Smooth muscle cell (in vitro differentiated cells): ENCODE data around the gene ABCC3. TPM values are rescaled to one million over a fixed set of nuclear protein-coding genes. Genes with fewer than 3 reads are reported as not detected.
"Not testable (repeated sequence)": the region's sequence is repeated elsewhere in the genome, so short reads cannot be mapped to it uniquely, and the experiment has no call there.

Experiments used
- DNase-seq: peaks from one replicate; lab custom pipeline; 2025; ENCODE audit not compliant: unreplicated experiment; lab: John Stamatoyannopoulos, UW
- H2AFZ ChIP-seq: fragments of 200-600 bp; sonication (generic); 2 replicates; pipeline ENCODE4 v1.6.0; 2016; ENCODE audit warnings: antibody characterized with exemption, low read depth, mild to moderate bottlenecking
- H3F3A ChIP-seq: fragments of 200-600 bp; sonication (generic); 2 replicates; pipeline ENCODE4 v1.6.0; 2017; ENCODE audit warnings: antibody characterized with exemption, low read depth
- H3K27ac ChIP-seq: fragments of 200-600 bp; sonication (generic); 2 replicates; pipeline ENCODE4 v1.5.1; 2016; ENCODE audit warnings: low read depth, mild to moderate bottlenecking
- H3K27me3 ChIP-seq: fragments of 200-600 bp; sonication (generic); 2 replicates; pipeline ENCODE4 v1.6.1; 2016; ENCODE audit warnings: low read depth, mild to moderate bottlenecking
- H3K36me3 ChIP-seq: fragments of 200-600 bp; sonication (generic); 2 replicates; pipeline ENCODE4 v1.5.1; 2016; ENCODE audit warnings: low read depth
- H3K4me1 ChIP-seq: fragments of 200-600 bp; sonication (generic); 2 replicates; pipeline ENCODE4 v1.5.1; 2016; ENCODE audit warnings: low read depth
- H3K4me2 ChIP-seq: fragments of 200-600 bp; sonication (generic); 2 replicates; pipeline ENCODE4 v1.6.0; 2016; ENCODE audit warnings: mild to moderate bottlenecking
- H3K4me3 ChIP-seq: fragments of 200-600 bp; sonication (generic); 2 replicates; pipeline ENCODE4 v1.5.1; 2016; ENCODE audit warnings: mild to moderate bottlenecking
- H3K79me2 ChIP-seq: fragments of 200-600 bp; sonication (generic); 2 replicates; pipeline ENCODE4 v1.6.0; 2016; ENCODE audit warnings: low read depth, mild to moderate bottlenecking
- H3K9ac ChIP-seq: fragments of 200-600 bp; sonication (generic); 2 replicates; pipeline ENCODE4 v1.6.0; 2016; ENCODE audit warnings: low read depth
- H3K9me3 ChIP-seq: fragments of 200-600 bp; sonication (generic); replicated peaks from 2 replicates; pipeline ENCODE4 v1.5.1; 2016; ENCODE audit warnings: low read depth
- H4K20me1 ChIP-seq: fragments of 200-600 bp; sonication (generic); 2 replicates; pipeline ENCODE4 v1.6.0; 2016; ENCODE audit warnings: low read depth
- WGBS: methylation state at CpG from one replicate; pipeline ENCODE4 v1.1.7; 2016; ENCODE audit warnings: low lambda C conversion rate; 5-methylcytosine and 5-hydroxymethylcytosine counted together
- polyA plus RNA-seq: library from polyadenylated mRNA; unstranded; fragments of >200 nt; fragmentation: Nextera tagmentation; extraction: Ambion mirVana; gene quantifications from 2 replicates; pipeline ENCODE4 v1.2.1, GENCODE V29; 2016
- total RNA-seq: library from RNA; depleted of rRNA; stranded (reverse); fragments of >200 nt; gene quantifications from 2 replicates; pipeline ENCODE4 v1.2.3, GENCODE V29; 2014
- TF ChIP-seq, protein P1 (sequence below): fragments of 200-600 bp; sonication (generic); IDR thresholded peaks from 2 replicates; pipeline ENCODE4 v1.5.1; 2017; ENCODE audit warnings: borderline replicate concordance, mild to moderate bottlenecking, antibody characterized with exemption; ENCODE audit not compliant: insufficient read depth, poor library complexity, severe bottlenecking

Gene ABCC3
- total and polyA plus RNA-seq, 2 experiments from 2014 or later, result 1.3 TPM

DNA sequence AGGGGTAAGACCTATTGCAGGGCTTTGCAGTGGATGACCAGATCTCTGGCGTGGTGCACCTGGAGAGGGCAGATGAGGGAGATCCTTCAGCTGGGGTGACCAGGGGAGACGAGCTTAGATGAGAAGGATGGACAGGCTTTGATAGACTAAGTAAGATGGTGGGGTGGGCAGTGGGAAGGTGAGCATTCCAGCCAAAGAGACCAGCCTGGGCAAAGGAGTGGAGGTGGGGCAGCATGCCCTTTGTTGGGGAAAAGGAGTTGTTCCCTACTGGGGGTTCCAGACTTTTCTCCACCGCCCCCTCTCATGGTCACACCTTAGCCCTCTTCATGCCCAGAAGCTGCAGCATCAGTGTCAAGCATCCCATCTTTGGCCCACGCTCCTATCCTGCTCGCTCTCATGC, 45.4 kb downstream of the ABCC3 start:
- Histone ChIP-seq H3K9ac (no peak overlapping the region), H3K36me3 (no peaks in the 10 kb centered on the region), H3K27me3 (no peaks in the 10 kb centered on the region), H3K9me3 (no peaks in the 10 kb centered on the region), H3K27ac (no peak overlapping the region), H3K79me2 (no peaks in the 10 kb centered on the region), H3K4me1 (peaks cover 11% of the 10 kb centered on the region), H3F3A (no peaks in the 10 kb centered on the region), H4K20me1 (no peaks in the 10 kb centered on the region), H2AFZ (no peak overlapping the region), H3K4me3 (no peak overlapping the region), H3K4me2 (no peak overlapping the region)
- no peak for DNase-seq
- TF ChIP-seq, protein P1, sequence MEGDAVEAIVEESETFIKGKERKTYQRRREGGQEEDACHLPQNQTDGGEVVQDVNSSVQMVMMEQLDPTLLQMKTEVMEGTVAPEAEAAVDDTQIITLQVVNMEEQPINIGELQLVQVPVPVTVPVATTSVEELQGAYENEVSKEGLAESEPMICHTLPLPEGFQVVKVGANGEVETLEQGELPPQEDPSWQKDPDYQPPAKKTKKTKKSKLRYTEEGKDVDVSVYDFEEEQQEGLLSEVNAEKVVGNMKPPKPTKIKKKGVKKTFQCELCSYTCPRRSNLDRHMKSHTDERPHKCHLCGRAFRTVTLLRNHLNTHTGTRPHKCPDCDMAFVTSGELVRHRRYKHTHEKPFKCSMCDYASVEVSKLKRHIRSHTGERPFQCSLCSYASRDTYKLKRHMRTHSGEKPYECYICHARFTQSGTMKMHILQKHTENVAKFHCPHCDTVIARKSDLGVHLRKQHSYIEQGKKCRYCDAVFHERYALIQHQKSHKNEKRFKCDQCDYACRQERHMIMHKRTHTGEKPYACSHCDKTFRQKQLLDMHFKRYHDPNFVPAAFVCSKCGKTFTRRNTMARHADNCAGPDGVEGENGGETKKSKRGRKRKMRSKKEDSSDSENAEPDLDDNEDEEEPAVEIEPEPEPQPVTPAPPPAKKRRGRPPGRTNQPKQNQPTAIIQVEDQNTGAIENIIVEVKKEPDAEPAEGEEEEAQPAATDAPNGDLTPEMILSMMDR, result no peak
- WGBS, result 100% methylated on average over 5 of the region's 5 CpGs

DNA sequence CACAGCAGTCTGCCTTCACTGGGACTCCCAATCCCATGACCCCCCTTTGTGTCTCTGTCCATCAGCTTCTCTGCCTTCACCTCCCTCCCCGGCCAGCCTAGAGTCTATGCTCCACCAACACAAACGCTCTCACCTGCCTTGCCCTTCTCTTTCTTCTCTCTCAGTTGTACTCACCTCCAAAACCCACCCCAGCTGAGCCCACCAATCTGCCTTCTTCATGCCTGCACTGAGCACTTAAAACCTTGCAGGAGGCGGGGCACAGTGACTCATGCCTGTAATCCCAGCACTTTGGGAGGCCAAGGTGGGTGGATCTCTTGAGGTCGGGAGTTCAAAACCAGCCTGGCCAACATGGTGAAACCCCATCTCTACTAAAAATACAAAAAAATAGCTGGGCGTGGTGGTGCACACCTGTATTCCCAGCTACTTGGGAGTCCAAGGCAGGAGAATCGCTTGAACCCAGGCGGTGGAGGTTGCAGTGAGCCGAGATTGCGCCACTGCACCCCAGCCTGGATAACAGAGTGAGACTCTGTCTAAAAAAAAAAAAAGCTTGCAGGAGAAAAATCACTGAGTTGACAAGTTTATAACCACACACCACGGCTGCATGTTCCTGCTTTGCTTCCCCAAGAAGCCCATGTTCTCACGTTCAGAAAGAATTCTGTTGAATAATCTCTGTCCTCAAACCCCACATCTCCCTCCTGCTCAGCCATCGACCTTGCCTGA, 46.0 kb downstream of the ABCC3 start:
- peak overlapping the region; percentile 34 for H2AFZ ChIP-seq
- not testable (repeated sequence) for H3K4me3 ChIP-seq, H3K4me2 ChIP-seq, H3F3A ChIP-seq, DNase-seq, H4K20me1 ChIP-seq, H3K9me3 ChIP-seq, H3K27ac ChIP-seq, H3K27me3 ChIP-seq, H3K9ac ChIP-seq, H3K36me3 ChIP-seq, H3K79me2 ChIP-seq
- peaks cover 11% of the 10 kb centered on the region for H3K4me1 ChIP-seq
- 89% methylated on average over 12 of the region's 12 CpGs for WGBS

DNA sequence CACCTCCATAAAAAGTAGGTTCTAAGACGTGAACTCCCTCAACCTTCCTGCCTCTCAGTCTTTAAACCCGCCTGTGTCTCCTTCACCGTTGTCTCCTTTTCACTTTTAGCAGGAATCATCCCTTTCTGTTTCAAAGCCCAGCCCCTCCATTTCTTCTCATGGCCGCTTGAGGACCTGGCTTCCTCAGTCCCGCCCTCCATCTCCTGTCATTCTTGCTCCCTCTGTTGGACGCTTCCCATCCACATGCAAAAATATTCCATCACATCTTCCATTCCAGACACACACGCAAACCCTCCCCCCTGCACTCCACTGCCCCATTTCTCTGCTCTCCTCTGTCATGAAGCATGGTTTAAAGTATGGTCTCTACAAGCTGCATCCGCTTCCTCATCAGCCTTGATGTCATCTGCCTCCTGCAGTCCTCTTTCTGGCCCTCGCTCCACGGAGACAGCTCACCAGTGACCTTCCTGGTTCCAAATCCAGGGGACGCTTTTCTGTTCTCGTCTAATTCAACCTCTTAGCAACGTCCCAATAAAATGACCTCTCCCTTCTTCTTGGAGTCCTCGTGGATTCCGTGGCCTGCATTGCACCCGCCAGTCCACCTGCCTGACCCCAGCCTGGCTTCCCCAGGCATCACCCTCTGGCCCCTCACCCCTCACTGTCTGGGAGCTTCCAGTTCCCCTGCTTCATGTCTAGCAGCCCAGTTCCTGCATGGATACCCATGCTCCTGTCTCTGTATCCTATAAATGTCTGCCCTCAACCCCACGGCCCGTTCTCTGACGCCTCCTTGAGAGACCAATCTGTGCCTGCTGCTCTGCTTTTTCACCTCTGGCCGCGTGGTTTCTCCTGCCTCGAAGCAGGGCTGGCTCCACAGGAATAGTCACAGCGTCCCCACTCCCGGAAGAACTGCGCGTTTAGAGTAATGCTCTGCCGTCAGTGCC, 46.9 kb downstream of the ABCC3 start:
- H3K9ac ChIP-seq, result no peak overlapping the region
- H3K36me3 ChIP-seq, result no peaks in the 10 kb centered on the region
- no peaks in the 10 kb centered on the region for H3K27me3 ChIP-seq
- no peak for DNase-seq
- 73% methylated on average over 27 of the region's 27 CpGs for WGBS
- H4K20me1 ChIP-seq, result no peaks in the 10 kb centered on the region
- H3K4me1 ChIP-seq, result peaks cover 11% of the 10 kb centered on the region
- H3F3A ChIP-seq, result no peaks in the 10 kb centered on the region
- H3K27ac ChIP-seq, result no peak overlapping the region
- TF ChIP-seq, protein P1, result peak; percentile 54
- H2AFZ ChIP-seq, result peak overlapping the region; percentile 34
- H3K79me2 ChIP-seq, result no peaks in the 10 kb centered on the region
- H3K4me2 ChIP-seq, result no peak overlapping the region
- H3K9me3 ChIP-seq, result no peaks in the 10 kb centered on the region
- no peak overlapping the region for H3K4me3 ChIP-seq

DNA sequence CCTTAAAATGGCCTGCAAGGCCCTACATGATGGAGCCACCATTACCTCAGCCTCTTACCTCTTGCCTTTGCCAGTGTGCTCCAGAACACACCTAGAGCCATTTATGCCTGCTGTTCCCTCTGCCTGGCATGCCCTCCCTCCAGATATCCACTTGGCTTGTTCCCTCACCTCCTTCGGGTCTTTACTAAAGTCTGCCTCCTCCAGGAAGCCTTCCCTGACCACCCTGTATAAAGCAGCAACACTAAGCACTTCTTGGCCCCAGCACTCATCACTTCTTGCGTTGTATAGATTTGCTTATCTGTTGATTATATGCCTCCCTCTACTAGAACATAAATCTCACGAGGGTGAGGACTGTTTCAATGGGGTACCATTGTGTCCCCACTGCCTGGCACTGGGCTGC, 47.8 kb downstream of the ABCC3 start:
- Histone ChIP-seq H3K36me3 (no peaks in the 10 kb centered on the region), H3K27me3 (no peaks in the 10 kb centered on the region), H3K9ac (no peak overlapping the region), H3K27ac (no peak overlapping the region), H2AFZ (no peak overlapping the region), H3K79me2 (no peaks in the 10 kb centered on the region), H3K4me2 (no peak overlapping the region), H3K9me3 (no peaks in the 10 kb centered on the region), H4K20me1 (no peaks in the 10 kb centered on the region), H3K4me1 (peaks cover 11% of the 10 kb centered on the region), H3K4me3 (no peak overlapping the region), H3F3A (no peaks in the 10 kb centered on the region)
- 90% methylated on average over 3 of the region's 3 CpGs for WGBS
- no peak for DNase-seq
- TF ChIP-seq, protein P1, result no peak
